ENCODE results near the gene KIAA0930.

DNA sequence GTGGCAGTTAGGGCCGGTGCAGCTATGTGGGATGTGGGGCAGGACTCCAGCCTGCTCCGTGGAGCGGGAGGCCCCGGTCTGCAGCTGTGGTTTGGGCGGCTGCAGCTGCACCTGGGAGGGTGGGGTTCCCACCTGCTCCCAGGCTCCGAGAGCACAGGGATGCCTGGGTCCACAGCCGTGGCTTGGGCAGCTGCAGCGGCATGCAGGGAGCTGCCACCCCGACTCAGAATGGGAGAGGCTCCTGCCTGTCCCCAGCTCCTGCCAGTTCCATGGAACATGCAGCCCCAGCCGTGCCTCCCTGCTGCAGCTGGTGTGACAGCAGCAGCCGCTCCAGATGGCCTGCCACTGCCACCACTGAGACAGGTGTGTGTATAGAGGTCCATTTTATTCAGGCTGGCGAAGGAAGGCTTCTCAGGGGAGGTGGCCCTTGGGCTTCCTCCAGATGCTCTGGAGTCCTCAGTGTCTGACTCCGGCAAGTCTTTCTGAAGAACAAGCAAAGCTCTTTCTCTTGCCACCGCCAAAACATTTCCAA lies 22.3 kb upstream of the KIAA0930 start:
- TF ChIP-seq CTCF (IDR thresholded peaks at IDR 0.05) (no peak), POLR2AphosphoS5 (IDR thresholded peaks at IDR 0.05) (no peak), POLR2A (IDR thresholded peaks at IDR 0.05) (no peak)

All from breast epithelium (tissue), 3 donors.